BJ (cell line): ENCODE results near the gene NOX1. TPM values are rescaled to one million over a fixed set of nuclear protein-coding genes. Genes with fewer than 3 reads are reported as not detected.

Source experiments
- CTCF ChIA-PET: fragments of 350-600 bp; formaldehyde crosslinking; extraction: SDS; loops from one replicate; lab custom pipeline; 2021; ENCODE audit warnings: antibody characterized with exemption, inconsistent platforms; lab: Yijun Ruan, JAX
- POLR2A ChIA-PET: fragments of 300-600 bp; sonication (Branson Sonifier 250); formaldehyde crosslinking; extraction: SDS; loops from one replicate; lab custom pipeline; 2021; ENCODE audit warnings: antibody characterized with exemption; lab: Charles Lee
- DNase-seq: peaks from one replicate; pipeline ENCODE4 v3.0.0-alpha.2; 2011; ENCODE audit warnings: low read depth
- H3K27me3 ChIP-seq: 2 replicates; pipeline ENCODE4 v1.6.0; 2011; ENCODE audit warnings: low read length; ENCODE audit not compliant: control insufficient read depth, insufficient read depth
- H3K36me3 ChIP-seq: 2 replicates; pipeline ENCODE4 v1.5.1; 2011; ENCODE audit warnings: low read length; ENCODE audit not compliant: control insufficient read depth, insufficient read depth
- H3K4me3 ChIP-seq: 2 replicates; pipeline ENCODE4 v1.5.1; 2011; ENCODE audit warnings: low read depth, mild to moderate bottlenecking, control low read depth, low read length
- polyA plus RNA-seq: library from polyadenylated mRNA; depleted of rRNA; stranded (reverse); fragments of >200 nt; gene quantifications from 2 replicates; pipeline ENCODE4 v1.2.3, GENCODE V29; 2011
- TF ChIP-seq, protein P1 (sequence below): IDR thresholded peaks from 2 replicates; pipeline ENCODE4 v1.5.1; 2011; ENCODE audit warnings: low read depth, mild to moderate bottlenecking, control low read depth, inconsistent platforms, low read length, moderate library complexity; ENCODE audit not compliant: insufficient read depth

Gene NOX1
- polyA plus RNA-seq, 1 experiment, result not detected

DNA sequence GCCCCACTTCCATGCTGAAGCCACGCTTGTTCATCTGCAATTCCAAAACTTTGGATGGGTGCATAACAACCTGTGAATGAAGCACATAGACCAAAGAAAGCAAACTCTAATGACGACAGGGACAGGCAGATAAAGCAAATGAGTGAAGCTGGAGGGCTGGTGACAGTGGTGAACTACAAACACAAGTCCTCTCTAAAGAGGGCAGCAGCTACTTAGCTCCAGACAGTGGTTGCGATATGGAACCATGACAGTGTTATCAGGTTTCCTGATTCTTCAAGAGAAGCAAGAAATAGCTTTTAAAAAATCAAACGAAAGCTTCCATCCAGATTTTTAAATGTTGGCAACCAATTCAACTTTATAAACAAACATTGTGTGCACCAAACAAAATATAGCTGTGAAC is 23.8 kb downstream of the NOX1 start:
- CTCF ChIA-PET, result no interaction called here
- Histone ChIP-seq H3K36me3 (no peaks in the 10 kb centered on the region), H3K27me3 (no peaks in the 10 kb centered on the region), H3K4me3 (no peak overlapping the region)
- TF ChIP-seq, protein P1, sequence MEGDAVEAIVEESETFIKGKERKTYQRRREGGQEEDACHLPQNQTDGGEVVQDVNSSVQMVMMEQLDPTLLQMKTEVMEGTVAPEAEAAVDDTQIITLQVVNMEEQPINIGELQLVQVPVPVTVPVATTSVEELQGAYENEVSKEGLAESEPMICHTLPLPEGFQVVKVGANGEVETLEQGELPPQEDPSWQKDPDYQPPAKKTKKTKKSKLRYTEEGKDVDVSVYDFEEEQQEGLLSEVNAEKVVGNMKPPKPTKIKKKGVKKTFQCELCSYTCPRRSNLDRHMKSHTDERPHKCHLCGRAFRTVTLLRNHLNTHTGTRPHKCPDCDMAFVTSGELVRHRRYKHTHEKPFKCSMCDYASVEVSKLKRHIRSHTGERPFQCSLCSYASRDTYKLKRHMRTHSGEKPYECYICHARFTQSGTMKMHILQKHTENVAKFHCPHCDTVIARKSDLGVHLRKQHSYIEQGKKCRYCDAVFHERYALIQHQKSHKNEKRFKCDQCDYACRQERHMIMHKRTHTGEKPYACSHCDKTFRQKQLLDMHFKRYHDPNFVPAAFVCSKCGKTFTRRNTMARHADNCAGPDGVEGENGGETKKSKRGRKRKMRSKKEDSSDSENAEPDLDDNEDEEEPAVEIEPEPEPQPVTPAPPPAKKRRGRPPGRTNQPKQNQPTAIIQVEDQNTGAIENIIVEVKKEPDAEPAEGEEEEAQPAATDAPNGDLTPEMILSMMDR, result no peak
- DNase-seq, result no peak
- POLR2A ChIA-PET, result no interaction called here

DNA sequence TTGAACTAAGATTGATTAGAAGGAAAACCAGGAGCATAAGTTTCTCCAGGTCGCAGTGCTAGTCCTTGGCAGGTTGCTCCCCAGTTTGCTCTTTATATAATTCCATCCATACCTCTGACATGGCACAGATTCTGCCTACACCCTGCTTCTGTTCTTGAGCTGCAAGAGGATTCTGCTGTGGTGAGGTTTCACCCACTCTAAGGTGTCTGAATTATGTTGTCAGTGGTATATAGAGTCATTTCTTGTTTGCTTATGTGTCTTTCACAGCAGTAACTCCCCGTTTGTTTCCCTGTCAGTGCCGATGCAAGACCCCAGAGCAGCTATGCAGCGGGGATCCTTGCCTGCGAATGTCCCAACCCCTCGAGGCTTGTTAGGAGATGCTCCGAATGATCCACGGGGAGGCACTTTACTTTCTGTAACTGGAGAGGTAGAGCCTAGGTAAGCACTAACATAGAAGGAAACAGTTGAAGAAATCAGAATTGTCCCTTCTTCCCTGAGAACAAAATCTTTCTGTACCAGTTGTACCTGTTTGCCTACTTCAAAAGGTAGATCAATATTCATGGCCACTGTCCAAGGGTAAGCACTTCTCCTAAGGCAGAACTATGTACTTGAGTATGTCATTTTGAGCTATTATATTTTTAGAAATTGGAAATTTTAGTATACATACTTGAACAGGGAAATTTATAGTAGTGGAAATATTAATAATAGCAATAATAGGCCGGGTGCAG is 42.8 kb downstream of the NOX1 start:
- TF ChIP-seq, protein P1, result no peak
- Histone ChIP-seq H3K36me3 (peaks cover 2% of the 10 kb centered on the region; the same call in 1 of the 2 replicates), H3K27me3 (no peaks in the 10 kb centered on the region), H3K4me3 (no peak overlapping the region)
- ChIA-PET POLR2A (no interaction called here), CTCF (no interaction called here)
- DNase-seq, result no peak

DNA sequence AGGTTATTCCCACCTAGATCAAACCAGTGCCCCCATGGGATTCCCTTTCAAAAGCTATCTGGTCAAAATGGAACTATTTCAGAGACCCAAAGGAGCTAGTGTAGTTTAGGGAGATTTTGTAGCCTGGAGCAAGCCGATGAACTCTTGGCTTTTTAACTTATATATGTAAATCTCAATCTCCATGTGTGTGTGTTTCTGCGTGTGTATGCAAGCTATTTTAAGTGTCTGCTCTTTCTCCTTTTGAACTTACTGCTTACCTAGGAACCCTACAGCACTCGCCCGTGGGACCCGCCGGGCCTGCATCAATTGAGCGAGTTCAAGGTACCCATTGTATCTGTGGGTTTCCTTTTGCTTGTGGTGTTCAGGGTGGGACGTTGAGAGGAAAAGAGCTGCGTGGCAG is 43.6 kb downstream of the NOX1 start:
- peaks cover 2% of the 10 kb centered on the region; the same call in 1 of the 2 replicates for H3K36me3 ChIP-seq
- POLR2A ChIA-PET, result no interaction called here
- TF ChIP-seq, protein P1, result no peak
- CTCF ChIA-PET, result no interaction called here
- DNase-seq, result no peak
- H3K4me3 ChIP-seq, result no peak overlapping the region
- H3K27me3 ChIP-seq, result no peaks in the 10 kb centered on the region

DNA sequence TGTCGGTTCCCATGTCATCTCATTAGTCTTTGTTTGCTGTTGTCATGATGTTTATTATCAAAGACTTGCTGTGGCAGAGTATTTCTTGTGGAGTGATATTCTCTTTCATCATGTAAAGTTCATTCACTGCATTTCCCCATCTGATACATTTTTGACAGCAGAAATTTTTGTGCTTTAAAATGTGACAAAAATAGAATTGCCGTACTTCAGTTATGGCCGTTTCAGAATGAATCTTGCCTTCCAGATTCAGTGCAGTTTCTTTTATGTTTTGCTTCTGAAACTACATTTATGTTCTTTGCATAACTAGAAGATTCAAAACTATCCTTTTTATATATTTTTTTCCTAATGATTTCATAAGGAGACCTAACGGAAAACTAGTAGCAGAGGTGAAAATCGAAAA is 44.0 kb downstream of the NOX1 start:
- Histone ChIP-seq H3K27me3 (no peaks in the 10 kb centered on the region), H3K4me3 (no peak overlapping the region), H3K36me3 (peaks cover 2% of the 10 kb centered on the region; the same call in 1 of the 2 replicates)
- ChIA-PET POLR2A (no interaction called here), CTCF (no interaction called here)
- TF ChIP-seq, protein P1, result no peak
- DNase-seq, result no peak

DNA sequence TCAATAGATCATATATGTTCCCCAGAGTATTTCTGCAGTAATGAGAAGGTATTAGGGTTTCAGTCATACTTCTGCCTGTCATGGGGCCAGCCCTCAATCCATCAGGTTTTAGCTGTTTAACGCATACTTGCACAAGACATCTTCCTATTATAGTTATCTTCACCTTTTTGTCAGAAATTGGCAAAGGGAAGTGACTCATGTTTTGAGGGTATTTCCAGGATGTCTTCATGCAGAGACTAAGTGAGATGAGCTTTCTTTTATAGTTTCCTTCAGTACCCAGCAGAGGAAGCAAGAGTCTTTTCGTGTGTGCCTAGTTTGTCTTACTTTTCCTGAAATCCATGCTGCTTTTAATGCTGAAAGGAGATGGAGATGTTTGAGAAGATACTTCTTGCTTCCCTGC is 44.4 kb downstream of the NOX1 start:
- no peaks in the 10 kb centered on the region for H3K27me3 ChIP-seq
- no peak for DNase-seq
- H3K4me3 ChIP-seq, result no peak overlapping the region
- TF ChIP-seq, protein P1, result no peak
- peaks cover 2% of the 10 kb centered on the region; the same call in 1 of the 2 replicates for H3K36me3 ChIP-seq
- ChIA-PET POLR2A (no interaction called here), CTCF (no interaction called here)
